NCI-H345 treated with DMSO at 0.1 percent for 48 hours (cell line): Measurements from ENCODE around the gene DUSP5.

Experiments
- DNase-seq: peaks from one replicate; lab custom pipeline; 2025; ENCODE audit not compliant: unreplicated experiment; lab: John Stamatoyannopoulos, UW

Gene DUSP5

GRCh38 chr10:110479710-110480109, 18.0 kb upstream of the DUSP5 start:
- no peak for DNase-seq

GRCh38 chr10:110480387-110480786, 17.3 kb upstream of the DUSP5 start:
- DNase-seq: no peak

- no peak for DNase-seq
Observed at GRCh38 chr10:110481919-110482318, 15.8 kb upstream of the DUSP5 start.

DNA sequence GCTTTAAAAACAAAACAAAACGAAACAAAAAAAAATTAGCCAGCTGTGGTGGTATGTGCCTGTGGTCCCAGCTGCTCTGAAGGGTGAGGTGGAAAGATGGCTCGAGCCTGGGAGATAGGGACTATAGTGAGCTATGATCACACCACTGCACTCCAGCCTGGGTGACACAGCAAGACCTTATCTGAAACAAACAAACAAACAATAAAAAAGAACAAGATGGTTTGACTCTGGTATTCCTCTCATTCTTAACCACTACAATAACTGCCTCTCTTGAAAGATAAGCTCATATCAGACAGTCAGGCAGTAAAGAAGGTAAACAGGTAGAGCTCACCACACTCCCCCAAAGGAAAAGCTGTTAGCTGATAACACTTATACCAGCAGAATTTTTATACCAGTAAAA, 14.1 kb upstream of the DUSP5 start:
- DNase-seq: no peak

- DNase-seq: no peak
Observed at GRCh38 chr10:110485541-110485940, 12.2 kb upstream of the DUSP5 start.

DNA sequence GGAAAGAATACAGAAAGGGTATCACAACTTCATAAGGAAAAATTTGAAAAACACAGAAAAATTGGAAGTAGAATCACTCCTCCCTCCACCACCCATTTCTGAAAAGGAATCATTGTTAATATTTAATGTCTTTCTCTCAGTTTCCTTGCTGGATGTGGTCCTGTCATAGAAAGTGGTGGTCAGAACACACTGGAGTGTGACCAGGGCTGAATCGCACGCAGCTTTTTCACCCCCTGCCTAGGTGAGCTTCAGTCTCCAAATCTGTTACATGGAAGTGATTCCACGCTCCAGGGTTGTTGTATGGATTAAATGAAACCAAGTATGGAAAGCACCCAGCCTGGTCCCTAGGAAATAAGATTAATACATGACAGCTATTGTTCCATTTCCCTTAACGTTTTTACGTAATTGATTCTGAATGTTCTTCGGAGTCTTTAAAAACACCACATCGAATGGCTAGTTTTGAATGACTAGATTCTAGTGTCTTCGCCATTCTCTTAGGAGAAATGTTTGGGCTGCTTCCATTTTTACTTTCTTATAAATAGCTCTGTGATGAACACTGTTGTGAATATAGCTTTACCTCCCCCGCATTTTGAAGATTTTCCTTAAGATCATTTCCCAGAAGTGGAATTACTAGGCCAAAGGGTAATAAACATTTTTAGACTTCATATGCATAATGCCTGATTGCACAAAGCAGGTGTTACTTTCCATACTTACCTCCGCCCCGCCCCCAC, 10.9 kb upstream of the DUSP5 start:
- no peak for DNase-seq

DNA sequence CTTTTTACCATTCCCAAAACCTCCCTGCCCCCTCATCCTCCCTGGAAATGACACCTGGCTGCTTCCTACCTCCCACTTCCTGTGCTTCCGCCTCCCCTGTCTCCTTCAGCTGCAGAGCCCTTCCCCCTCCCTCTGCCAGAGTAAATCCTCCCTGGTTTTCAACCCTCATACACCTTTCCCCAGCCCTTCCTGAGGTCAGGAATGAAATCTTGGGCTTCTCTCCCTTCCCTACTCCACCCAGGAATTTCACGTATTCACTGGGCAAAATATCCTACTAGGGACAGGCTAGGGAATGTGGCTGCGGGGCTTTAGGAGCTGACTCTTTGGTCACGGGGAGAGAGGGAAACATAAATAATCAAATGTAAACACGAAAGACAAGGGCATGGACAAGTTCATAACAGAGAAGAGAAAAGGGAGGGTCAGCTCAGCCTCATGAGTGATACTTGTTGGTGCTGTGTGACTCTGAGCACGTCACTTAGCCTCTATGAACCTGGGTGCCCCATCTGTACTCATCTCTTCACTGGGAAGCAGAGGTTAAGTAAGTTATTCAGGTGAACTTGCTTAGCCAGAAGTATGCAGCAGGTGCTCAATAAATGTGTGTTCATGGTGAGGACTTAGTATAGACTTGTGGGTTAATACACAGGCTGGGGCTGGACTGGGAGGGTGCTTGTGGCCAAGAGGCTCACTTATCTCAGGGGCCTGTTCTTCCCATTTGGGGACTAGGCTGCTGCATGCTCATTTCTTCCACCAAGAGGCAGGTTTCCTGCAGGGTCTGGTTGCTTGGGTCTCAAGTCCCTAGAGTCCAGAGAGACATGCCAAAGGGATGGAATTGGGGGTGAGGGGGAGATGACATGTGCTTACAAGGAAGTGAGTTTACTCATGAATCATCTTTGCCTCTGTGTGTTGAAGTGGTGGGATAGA, 10.0 kb upstream of the DUSP5 start:
- DNase-seq: no peak

DNA sequence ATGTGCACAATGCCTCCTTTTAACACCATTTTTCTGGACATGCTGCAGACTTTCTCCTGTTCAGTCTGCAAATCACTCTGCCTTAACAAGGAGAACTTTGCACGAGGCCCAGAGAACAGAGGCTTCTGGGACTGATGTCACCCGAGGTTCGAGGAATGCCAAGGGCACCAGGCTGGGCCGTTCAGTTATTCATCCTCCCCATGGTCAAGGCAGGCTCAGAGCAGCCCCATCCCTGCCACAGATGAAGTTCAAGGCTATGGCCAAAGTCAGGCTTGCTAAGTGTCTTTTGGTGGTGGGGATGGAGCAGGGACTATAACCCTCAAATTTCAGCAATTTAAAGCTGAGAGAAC, 9.4 kb upstream of the DUSP5 start:
- DNase-seq: no peak

DNA sequence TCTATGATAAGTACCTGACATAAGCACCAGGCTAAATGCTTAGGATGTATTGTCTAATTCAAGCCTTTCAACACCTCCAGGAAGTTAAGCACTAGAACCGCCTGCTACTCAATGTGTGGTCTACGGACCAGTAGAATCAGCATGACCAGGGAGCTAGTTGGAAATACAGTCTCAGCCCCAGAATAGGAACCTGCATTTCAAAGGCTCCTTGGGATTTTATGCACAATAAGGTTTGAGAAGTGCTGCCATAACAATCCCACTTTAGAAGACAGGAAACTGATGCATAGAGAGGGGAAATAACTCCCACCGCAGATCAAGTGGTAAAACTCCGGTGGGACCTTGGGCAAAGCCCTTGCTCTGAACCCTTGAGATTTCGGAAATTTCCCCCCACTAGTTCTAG, 8.8 kb upstream of the DUSP5 start:
- no peak for DNase-seq

- no peak for DNase-seq
Observed at GRCh38 chr10:110490640-110491039, 7.1 kb upstream of the DUSP5 start.

- DNase-seq: no peak
Observed at GRCh38 chr10:110491346-110491745, 6.4 kb upstream of the DUSP5 start.

DNA sequence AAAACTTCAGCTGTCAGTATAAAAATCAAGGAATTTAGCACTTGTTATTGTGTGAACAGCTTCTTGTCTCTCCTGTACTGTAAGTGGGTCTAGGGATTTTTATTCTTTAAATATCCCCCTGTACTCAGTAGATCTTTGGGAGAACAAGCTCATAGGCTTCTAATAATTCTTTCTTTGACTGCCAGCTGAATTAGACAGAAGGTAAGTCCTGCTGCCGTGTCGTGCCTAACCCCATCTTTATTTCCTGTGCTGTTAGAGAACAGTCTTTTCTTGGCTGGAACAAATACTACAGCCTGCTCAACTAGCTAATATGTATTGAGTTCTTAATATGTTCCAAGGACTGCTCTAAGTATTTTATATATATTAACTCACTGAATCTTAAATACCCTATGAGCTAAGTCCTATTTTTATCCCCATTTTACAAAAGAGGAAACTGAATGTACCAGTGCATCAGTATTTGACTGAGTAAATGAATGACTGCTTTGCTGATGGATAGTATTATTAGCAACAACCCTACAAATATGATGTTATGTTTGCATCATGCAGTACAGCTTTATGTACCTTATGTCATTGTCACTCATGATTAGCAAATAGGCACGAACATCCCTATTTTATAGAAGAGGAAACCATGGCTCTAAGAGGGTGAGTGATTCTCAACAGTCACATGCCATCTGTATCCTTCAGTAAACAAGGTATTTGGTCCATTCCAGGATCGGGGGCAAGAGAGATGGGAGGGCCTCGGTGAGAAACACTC, 5.5 kb upstream of the DUSP5 start:
- no peak for DNase-seq

GRCh38 chr10:110493832-110494426, 3.8 kb upstream of the DUSP5 start:
- DNase-seq: no peak

DNA sequence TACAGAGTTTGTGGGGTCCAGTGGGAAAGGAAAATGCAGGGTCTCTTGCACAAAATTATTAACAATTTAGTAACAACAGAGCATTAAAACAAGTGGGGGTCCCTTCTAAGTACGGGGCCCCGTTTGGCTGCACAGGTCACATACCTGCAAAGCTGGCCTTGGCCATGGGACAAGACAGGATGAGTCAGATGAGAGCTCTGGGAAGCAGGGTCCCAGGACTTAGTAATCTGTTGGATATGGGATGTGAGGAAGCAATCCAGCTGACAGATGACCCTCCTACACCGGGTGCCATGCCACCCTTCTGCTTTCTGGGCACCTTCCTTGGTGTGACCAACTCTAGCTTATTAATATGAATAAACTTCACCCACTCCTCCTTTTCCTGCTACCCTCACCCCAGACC, 3.2 kb upstream of the DUSP5 start:
- no peak for DNase-seq

DNA sequence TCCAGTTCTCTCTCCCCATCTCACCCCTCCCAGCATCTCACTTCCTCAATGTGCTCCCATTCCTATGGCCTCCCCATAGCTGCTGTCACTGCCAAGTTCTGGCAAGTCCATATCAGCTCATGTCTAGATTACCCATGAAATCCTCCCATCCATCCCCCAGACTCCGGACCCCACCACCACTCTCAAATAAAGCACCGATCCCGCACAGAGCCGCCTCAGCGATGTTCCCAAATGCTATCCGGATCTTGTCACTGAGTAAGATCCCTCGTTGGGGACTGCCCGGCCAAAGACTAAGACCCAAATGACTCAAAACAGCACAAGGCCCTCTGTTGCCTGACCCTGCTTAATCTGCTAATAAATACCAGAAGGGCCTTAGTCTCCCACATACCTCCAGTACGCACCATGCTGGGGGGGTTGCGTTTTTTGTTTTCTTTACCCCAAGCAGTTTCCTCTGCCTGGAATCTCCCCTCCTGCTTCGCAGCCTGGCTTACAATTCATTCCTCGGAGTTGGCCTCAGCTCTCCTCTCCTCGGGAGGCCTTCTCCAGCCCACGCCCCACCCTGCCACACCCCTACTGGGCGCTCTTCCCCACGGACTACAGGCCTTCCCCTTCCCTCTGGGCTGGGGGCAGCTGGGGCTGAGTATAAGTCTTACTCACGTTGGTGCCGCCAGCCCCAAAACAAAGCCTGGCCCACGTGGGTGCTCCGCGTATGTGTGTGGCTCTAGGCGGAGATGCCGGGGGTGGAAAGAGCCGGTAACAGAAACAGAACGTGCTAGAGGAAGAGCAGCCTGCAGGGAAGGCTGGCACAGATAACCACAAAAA, 1.8 kb upstream of the DUSP5 start:
- no peak for DNase-seq

DNA sequence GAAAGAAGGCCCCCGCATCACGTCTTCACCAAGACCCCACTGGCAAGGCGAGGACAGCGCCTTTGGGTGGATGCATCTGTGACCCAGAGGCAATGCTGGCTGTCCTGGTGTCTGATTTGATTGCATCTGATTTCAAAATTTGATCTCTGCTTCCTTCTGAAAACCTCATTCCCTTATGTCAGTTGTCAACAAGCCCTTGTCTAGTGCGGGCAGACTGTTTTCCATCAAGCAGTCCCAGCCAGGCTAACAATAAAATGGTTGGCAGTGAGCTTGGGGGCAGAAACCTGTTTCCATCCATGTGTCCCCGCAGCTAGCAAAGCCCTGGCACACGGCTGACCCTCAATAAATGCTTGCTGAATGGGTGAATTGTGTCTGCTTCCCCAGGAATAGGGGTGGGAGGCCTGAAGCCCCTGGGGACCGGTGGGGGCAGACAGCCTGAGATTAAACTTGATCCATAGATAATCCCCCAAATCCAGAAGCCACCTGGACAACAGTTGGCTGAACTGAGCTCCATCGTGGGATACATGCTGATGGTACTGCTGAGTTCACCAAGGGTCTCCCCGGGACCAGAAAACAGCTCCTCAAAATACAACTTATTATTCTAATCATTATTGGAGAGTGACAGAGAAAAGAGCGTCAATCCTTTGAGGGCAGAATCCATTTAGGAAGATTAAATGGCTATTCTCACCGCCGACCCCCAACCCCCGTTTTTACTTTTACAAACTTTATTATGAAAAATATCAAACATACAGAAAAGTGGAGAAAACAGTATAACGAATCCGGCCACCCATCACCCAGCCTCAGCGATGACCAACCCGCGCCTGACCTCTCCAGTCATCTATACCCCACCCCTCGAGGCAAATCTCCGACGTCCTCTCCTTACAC, 912 bp upstream of the DUSP5 start:
- DNase-seq: no peak

- DNase-seq: no peak
Observed at GRCh38 chr10:110498087-110498981, 627 bp downstream of the DUSP5 start.

DNA sequence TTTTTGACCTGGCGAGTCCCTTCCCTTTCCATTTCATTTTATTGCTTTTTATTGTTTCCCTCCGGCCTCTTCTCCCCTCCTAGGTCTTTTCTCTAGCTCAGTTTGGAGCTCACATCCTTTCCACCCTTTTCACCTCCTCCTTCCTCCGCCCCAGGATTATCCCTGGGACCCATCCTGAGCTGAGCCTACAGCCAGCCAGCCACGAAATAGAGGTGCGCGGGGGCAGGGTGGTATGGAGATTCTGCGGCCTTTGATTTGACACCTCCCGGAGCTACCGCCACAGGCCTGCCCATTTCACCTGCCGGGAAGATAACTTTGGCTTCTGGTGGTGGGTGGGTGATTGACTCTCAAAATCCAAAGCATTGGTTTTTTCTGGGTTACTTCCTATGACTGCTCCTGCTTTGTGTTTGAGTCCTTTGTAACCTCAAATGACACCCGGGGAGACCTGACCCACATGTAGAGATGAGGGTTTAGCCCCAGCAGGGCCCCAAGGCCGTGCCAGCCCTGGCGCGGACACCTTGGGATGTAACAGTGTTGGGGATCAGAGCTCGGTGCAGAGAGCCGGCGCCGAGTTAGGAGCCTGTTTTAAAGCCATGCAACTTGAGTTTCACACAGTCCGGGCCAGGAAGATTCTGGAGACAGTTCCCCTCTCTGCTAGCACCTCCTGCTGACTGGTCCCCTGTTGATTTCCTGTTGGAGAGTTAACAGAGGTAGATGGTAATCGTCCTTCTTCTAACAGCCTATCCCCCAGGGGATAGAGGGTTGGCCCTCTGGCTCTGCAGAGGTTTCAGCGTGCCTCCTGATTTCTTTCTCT, 1.5 kb downstream of the DUSP5 start:
- DNase-seq: no peak
